HG03439 (cell line): ENCODE data around the gene NTM.

ENCODE experiments used
- ATAC-seq: cut with Tn5 transposase; IDR thresholded peaks from one replicate; pipeline ENCODE4 v1.9.1; 2021; ENCODE audit warnings: mild to moderate bottlenecking, moderate library complexity; ENCODE audit not compliant: unreplicated experiment

NTM gene

DNA sequence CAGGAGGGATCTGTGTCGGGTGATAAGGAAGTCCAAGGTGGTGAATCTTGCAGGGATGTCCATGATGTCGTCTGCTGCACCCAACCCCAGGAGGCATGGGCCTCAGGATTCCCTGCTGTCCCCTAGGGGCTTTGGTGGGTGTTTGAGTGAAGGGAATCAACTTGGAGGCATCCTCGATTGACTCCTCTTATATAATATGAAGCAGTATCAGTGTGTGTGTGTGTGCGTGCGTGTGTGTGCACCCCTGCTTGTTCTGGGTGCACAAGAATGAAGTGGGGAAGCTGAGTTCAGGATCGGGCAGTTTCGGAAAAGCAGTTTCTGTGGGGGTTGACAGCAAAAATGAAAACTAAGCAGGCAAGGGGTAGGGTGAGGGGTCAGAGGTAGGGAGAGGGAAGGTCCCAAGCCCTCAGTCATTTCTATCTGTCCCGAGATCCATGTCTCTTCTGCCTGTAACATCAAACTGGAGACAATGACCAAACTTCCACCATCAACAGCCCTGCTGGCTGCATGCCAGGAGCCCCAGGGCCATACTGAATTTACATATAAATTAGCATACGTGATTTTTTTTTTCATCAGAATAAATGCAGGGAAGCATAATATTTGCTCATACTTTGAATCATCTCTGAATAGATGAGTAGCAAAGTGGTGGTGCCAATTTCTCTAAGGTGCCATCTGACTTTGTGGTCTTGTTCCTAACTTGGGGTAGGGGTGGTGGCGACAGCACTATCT lies 2.0 kb downstream of the NTM start:
- ATAC-seq: no peak

DNA sequence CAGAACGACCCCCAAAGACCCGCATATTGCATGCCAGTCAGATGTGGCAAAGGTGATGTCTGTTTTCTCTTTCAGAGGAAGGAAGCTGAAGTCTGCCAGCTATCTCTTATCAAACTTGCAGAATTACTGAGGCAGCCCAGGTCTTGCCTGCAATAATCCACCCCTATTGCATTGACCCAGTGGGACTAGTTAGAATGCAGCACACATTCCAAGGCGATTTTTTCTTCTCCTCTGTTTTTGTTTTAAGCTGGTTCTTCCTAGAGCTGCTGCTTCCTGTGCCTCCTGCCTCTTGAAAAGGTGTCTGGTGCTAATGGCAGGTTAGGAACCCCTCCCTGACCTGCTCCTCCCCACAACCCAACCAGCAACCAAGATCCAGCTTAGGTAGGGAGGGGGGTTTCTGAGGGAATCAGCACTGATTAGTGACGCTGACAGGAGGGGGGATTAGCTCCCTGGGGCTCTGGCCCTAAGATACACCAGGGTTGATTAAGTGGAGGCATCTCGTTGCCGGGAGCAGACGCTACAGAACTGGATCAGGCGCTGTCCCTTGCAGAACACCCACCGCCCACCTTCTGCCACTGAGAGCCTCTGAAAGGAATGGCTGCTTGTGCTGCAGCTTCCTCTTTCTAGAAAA lies 2.8 kb downstream of the NTM start:
- no peak for ATAC-seq

DNA sequence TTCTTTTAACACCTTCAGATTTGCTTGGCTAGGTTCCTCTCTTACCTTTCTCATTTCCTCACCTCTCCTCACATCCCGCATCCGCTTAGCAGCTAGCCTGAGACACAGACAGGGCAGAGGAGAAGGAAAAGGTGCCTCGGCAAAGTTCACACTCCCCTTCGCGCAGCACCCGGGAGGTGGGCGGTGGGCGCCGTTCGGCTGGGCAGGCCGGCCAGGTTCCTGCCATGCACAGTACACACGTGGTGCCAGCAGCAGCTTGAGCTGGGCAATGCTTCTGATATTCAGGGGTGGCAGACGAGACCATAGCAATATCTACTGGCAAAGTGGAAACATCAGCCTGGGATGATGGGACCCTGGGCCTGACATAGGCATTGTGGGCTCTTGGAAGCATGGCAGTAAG lies 3.3 kb downstream of the NTM start:
- no peak for ATAC-seq

DNA sequence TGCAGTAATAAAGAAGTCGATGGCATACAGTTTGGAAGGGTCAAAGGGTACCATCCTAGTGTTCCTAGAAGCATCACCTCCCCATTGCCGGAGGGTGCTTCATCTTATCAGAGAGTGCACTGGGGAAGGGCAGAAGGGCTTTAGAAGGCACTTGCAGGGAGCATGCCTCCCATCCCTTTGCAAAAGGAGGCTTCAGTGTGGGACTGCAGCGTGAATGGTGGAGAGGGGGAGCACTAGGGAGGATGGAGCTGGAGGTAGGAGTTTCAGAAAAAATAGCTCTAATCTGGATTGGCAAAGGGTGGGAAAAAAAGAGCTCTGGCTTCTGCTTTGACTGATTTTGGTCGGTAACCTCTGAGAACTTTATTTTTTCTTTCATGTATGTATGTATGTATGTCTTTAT lies 5.0 kb downstream of the NTM start:
- no peak for ATAC-seq

DNA sequence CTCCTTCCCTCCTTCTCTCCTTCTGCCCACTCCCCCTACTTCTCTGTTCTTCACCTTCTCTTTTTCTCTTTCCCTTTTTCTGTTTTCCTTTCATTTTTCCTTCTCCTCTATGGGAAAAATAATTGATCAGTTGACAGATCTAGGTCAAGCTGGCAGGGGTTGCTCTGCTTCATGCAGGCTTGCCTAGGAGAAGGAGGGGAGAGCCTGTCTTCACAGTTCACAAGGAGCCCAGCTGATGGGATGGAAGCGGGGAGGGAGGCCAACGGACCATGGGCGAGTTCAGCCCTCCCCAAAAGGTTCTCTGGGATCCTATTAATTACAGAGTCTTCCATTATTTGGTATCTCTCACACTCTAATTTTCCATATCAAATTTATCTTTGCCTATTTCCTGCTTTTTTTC lies 5.5 kb downstream of the NTM start:
- ATAC-seq: no peak

DNA sequence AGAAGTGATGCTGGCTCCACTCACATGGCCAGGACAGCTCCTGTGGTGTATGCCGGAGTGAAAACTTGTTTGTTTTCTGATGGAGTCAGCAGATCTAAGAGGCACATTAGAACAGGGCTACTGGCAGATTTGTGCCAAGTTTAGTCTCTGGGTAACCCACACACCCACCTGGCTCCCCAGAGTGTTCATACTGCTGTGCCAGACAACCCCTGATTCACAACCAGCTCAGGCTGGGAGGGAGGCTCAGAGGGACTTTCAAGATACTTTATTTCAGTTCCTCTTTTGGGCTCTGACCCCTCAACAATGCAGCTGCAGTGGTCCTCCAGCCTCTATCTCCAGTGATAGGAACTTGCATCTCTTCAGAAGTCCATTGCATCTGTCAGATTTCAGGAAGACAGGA lies 8.5 kb downstream of the NTM start:
- ATAC-seq: no peak

DNA sequence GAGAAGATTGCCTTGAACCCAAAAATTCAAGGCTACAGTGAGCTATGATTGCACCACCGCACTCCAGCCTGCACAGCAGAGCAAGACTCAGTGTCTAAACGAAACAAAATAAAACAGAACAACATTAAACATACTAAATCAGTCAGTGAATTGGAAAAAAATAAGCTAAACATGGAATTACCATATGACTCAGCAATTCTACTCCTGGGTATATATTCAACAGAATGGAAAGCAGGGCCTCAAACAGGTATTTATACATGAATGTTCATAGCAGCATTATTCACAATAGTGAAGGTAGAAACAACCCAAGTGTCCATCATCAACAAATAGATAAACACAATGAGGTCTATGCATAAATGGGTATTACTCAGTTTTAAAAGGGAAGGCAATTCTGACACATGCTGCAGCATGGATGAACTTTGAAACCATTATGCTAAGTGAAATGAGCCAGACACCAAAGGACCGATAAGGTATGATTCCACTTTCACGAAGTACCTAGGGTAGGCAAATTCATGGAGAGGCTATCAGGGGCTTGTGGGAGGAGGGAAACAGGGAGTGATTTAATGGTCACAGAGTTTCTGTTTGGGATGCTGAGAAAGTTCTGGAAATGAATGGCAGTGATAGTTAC lies 15.5 kb downstream of the NTM start:
- no peak for ATAC-seq

DNA sequence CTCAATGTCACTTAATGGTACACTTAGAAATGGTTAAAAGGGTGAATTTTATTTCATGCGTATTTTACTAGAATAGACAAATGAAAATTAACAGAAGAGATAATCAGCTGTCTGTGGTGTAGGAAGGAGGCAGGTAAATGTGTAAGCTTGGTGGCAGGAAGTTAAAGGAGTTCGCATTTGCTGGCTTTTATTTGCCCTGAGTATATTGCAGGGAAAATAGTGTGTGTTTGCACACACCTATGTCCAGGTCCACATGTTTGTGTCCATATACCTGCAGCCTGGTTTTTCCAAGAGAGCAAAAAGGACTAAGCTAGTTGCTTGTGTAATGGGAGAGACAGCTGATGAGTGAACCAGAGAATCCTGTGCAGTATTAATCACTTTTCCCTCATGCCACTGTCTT lies 16.0 kb downstream of the NTM start:
- no peak for ATAC-seq

DNA sequence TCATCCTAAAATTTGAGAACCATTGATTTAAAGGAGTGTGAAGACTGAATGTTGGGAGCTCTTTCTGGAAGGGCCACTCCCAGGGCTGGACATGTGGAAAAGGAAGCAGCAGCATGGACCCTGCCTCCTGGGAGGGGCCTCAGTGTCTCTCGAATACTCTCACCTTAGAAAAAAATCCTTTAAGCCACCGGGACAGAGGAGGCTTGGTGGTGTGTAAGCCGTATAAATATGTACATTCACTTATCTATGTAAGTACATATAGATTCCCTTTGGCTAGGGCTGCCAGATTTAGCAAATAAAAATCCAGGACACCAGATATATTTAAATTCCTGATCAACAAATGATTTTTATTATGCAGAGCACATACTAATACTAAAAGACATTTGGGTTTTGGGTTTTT lies 17.6 kb downstream of the NTM start:
- no peak for ATAC-seq

DNA sequence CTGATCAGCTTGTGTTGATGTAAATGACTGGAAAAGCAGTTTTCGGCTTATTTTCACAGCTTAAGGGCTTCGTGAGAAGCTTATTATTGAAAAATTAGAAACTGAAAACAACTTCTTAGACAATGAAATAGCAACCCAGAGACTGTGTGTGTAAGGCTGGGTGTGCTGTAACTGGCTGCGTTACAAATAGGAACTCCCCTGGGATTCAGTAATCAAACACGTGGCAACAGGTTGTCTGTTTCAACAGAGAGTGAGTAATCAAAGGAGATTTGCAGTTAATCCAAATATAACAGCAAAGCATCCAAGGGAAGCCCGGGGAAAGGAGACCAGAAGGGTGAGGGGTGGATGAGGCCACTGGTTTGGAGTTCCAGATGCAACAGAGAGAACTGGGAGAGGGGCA lies 19.2 kb downstream of the NTM start:
- no peak for ATAC-seq

DNA sequence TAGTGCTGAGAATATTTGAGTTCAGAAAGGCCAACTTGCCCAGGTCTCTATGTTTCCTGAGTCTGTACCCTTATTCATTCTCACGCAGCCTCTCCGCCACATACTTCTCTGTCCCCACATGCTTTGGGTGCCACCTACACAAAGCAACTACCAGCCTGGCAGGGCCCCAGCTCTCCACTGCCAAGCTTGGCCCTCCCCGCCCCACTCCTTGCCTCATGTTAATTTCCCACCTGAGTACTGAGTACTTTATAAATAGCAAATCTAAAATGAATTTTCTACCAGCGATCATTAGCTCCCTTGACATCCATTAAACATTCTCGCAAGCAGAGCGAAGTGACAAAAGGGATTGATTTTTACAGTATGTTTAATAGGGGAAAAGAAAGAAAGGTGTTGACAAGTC lies 20.8 kb downstream of the NTM start:
- no peak for ATAC-seq

DNA sequence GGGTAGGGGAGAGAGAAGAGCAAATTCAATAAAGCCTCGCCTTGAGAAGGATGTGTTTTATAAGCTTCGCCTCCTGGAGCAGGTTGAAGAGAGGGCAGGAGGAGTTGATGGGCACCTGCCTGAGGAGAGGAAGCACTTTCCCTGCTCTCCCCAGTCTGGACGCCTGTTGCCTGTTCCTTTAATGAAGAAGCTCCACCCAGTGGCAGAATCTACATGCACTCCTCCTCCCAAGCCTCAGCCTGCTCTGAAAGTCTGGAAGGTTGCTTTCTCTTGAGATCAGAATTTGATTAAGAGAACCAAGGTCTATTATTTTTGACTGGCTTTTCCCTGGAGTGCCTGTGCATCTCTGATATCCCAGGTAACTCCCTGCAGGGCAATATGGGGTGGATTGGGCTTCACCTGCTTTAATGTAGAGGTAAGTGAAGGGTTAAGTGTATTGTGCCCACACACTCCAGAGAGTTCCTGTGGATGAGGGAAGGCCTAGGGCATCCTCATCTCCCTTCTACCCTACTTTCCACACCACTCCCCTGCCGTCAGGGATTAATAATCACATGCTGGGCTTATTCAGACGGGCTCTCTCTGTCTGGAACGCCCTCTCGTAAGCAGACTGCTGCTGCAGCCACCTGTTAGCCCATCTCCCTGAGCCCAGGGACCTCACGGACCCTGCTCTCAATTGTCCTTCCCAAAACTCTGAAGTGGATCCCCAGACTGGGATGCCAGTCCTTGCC lies 22.3 kb downstream of the NTM start:
- ATAC-seq: no peak

DNA sequence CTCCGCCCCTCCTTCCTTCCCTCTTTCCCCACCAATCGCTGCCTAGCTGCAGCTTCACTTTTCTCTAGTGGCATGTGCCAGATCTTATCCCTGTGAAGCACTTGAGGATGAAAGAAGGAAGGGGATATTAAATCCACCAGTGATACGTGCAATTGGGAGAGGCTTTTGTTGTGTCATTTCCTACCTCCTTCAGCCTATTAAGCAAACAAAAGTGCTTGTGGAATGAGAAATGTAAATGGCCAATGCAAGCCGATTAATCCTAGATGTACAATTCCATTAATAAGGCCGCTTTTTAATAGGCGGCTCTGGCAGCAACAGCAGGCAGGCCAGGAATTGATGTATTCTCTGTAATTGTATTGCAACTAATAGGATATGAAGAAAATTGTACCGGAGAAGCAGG lies 23.3 kb downstream of the NTM start:
- ATAC-seq: no peak

DNA sequence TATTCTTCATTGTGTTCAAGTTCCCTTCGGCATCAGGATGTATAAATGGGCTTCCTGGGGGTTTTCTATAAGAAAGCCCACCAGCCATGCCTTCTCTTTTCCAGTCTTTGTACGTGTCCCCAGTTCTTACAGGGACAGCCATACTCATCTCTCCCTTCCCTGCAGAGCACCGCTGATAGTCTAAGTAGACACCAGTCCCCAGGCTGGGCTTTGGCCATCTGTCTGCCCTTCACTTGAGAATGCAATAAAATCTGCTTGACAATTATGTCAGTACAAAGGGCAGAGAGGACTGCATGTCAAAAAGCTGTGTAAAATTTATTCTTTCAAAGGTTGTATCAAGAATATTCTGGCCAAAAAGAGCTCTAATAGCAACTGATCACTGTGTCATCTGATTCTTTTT lies 27.3 kb downstream of the NTM start:
- no peak for ATAC-seq

DNA sequence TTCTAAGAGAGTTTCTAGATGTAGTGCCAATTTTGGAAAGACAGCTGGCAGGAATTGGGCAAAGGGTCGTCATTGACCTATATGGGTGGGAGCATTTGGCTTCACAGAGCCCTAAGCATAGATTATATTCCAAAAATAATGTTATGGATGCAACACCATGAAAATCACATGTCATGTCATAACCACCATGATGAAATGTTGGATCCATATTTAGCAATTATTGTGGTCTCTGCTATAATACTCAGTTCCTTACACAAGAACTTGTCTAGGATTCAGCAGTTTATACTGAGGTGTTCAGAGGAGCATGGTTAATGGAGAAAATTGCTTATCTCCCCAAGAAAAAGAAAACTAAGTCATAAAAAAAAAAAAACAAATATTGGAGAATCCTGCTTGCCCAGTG lies 31.6 kb downstream of the NTM start:
- no peak for ATAC-seq

DNA sequence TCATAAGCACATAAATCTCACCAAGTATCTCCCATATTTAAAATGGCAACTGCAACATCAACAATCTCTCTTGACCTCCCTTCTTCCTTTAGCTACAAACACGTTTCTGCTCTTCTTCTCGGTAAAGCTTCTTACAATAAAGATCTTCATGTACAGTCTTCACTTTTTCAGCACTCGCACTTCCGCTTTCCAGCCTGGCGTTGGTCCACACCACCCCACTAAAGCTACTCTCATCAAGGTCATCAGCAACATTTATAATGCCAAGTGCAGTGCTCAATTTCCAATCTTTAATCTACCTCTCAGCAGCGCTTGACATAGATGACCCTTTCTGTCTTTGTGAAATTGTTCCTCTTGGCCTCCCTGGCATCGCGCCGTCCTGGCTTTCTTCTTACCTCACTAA lies 33.6 kb downstream of the NTM start:
- ATAC-seq: no peak

DNA sequence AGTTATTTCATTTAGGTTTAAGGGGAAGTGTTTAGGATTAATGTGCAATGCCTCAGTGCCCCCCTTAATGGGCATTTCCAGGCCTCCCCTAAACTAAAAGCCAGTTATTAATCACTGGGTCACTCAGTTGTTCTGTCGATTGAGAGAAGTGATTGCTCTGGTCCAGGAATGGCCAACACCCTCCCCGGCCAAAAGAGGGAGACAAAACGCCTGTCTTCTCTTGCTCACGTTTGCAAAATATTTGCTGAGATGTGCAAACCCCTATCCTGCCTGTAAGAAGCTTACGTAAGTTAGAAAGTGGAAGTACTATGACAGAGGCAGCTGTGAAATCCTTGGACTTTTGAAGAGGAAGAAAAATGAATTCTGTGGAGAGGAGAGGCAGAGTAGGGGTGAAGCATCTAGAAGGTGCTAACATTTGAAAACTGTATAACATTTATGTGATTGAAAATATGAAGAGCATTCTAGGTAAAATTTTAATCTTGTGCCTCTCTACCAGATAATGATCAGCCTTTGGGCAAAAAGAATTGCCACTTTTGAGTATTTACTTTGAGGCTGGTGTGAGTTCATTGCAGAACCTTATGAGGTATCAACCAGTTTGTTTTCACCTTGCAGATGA lies 37.7 kb downstream of the NTM start:
- ATAC-seq: no peak

DNA sequence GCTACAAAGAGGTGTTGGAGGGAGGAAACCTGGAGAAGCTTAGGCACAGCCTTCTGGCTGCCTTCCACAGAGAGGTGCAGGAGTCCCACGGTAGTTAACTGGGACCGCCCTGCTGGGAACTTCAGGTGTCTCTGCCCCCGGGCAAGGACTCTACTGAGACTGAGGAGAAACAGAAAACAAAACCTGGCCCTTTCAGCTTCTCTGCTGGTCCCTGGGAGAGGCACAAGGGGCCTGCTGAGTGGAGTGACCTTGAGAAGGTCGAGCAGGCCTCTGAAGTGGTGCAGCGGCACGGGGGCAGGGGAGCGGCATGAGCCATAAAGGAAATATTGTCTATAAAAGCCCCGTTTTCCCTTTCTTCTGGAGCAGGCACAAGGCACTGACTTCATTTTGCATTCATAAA lies 38.9 kb downstream of the NTM start:
- ATAC-seq: no peak

DNA sequence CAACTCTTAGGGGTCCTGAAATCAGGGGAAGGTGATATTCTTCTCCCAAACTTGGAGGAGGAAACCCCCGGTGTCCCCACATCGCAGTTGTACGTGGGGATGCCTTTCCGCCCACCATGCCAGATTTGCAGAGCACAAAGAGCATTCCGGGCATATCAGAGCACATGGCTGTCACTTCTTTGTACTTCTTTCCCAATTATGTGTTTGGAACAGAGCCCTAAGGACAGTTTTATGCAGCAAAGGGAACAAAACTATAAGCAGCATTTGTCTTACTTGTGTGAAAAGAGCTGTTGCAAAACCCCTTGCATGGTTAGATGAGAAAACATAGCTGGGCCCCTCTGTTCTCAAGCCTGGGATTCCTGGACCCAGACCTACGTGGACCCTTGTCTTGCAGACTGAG lies 41.2 kb downstream of the NTM start:
- no peak for ATAC-seq

DNA sequence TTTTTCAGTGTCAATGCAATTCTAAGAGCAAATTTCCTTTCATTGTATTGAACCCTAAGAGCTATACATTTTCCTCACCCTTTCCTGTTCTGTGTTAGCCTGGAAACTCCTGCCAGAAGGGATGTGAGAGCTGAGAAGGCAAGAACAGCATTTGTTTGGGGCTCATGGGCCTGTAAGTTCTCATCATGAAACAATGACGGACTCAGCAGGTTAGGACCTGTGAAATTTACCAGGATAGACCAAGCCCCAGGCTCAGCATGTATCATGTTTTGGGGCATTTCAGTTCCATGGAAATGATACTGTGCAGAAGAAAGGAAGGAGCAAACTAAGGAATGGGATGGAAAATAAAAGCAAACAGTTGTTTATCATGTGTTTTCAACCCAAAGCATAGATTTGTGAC lies 41.6 kb downstream of the NTM start:
- ATAC-seq: no peak

DNA sequence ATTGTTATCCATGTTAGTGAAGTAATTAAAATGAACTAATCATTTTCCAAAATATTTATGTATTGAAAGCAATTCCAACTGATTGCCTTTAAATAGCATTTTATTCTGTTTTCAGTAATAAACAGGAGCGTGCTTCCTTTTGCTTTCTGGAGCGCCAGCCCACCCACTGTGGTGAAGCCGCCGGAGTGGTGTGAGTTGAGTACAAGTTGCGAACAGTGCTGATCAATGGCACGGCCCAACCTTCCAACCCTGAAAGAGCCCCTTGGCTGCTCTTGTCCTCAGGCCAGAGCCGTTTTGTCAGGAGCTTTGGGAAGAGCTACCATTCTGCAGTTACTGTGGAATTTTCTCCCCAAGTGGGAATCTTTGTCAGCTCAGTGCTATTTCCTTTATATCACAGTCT lies 42.8 kb downstream of the NTM start:
- no peak for ATAC-seq

DNA sequence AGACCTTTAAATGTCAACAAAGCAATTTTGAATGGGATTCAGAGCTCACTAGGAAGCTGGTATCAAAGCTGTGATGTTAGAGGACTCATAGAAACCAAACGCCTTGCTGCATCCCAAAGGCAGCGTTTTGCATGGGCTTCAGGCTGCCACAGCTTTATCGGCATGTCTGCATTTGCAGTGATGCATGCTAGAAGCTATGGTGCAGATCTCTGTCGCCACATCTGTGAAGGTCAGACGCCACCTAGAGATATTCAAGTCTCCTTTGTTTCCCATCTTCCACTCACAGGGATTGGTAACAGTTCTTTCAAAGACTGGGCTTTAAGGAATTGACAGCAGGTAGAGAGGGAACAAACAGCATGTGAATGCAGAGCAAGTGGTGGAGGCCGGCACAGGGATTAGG lies 47.8 kb downstream of the NTM start:
- no peak for ATAC-seq
